CD4-positive, alpha-beta T cell treated with Interleukin-17A for 1 hour (primary cell): ENCODE results near the gene TRIM27.
"Not testable (repeated sequence)": the region's sequence is repeated elsewhere in the genome, so short reads cannot be mapped to it uniquely, and the experiment has no call there.

Experiments
- DNase-seq: peaks from one replicate; pipeline ENCODE4 v3.0.0-alpha.2; 2020

TRIM27 gene

GRCh38 chr6:28895131-28895812 lies 28.5 kb downstream of the TRIM27 start:
- peak; percentile 98 for DNase-seq

GRCh38 chr6:28893172-28893799 lies 30.5 kb downstream of the TRIM27 start:
- DNase-seq, result no peak

DNA sequence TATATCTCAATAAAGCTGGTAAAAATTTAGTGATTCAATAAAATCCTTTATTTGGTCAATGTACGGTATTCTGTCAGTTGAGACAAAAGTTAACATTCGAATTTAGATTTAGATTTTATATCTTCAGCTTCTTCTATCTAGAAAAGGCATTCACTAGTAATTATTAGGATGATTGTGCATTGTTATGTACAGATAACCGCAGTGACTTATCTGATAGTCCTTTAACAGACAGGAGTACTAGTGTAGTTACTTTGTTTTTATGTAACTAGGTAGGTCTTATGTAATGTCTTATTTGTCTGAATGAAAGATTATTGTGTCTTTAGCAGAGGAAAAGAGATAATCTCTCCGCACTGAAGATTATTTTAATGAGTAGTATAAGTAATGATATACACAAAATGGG lies 31.3 kb downstream of the TRIM27 start:
- DNase-seq, result no peak

DNA sequence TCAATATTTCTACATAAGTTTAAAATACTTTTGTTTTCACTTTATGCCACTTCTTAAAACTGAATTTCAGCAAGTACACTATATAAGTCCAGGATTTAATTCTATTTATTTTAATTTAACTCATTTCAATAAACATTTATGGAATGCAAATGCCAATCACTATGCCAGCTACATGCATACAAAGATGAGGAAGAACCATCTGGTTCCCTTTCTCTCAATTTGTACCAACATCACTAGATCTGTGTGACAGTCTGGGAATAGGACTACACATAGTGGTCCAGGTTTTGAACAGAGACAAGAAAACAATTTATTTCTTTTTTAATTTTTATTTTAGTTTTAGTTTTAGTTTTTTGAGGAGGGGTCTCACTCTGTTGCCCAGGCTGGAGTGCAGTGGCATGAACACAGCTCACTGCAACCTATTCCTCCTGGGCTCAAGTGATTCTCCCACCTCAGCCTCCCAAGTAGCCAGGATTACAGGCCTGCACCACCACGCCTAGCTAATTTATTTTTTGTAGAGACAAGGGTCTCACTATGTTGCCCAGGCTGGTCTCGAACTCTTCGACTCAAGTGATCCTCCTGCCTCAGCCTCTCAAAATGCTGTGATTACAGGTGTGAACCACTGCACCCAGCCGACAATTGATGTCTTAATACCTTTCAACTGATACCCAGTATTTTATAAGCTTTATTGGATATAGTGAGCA lies 35.8 kb downstream of the TRIM27 start:
- DNase-seq, result no peak

GRCh38 chr6:28886079-28886439 lies 37.7 kb downstream of the TRIM27 start:
- no peak for DNase-seq

DNA sequence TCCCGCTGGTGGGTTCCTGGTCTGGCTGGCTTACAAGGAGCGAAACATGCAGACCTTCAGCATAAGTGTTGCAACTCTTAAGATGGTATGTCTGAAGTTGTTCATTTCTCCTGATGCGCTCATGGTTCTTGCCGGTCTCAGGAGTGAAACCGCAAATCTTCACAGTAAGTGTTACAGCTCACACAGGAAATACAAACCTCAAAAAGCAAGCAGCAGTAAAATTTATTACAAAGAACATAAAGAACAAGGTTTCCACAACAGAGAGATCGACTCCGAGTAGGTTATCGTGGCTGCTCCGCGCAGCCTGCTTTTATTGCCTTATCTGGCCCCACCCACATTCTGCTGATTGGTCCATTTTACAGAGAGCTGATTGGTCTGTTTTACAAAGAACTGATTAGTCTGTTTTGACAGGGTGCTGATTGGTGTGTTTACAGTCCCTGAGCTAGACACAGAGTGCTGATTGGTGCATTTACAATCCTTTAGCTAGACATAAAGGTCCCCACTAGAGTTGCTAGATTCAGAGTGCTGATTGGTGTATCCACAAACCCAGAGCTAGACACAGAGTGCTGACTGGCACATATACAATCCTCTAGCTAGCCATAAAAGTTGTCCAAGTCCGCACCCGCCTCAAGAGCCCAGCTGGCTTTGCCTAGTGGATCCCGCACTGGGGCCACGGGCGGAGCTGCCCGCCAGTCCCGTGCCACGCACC lies 39.2 kb downstream of the TRIM27 start:
- peak; percentile 93 for DNase-seq

DNA sequence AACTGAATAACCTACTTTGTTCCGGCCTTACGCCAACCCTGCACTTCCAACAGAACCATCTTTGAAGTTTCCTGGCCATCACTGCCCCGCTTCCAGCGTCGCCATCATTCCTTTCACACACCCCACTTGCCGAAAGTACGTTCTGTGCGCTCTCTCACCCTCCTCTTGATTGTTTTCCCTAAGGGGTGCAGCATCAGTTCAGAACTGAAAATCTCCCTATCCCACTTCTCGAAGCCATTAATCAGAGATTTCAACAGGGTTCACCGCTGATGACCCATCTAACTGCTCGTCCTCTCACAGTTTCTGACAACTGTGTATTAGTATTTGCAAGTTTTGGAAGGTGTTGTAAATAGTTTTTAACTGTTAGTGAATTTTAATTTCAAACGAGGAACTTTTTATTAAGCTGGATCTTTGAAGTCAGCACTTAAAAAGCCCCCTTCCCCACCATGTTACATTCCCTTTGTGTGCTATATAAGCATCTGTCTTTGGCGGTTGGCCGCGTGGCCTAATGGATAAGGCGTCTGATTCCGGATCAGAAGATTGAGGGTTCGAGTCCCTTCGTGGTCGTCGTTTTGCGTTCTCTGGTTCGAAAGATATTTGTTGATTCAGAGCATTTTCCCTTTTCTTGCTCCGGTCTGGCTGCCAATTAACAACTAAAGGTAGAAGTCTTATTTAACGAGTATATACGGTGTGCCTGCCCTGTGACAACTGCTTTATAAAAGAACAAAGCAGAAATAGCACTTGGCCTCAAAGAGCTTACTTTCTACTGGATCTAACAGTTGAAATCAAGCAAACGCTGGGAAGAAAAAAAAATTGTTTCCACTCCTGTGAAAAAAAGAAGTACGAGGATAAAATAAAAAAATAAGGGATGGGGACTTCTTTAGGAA lies 42.6 kb downstream of the TRIM27 start:
- peak; percentile 62 for DNase-seq

DNA sequence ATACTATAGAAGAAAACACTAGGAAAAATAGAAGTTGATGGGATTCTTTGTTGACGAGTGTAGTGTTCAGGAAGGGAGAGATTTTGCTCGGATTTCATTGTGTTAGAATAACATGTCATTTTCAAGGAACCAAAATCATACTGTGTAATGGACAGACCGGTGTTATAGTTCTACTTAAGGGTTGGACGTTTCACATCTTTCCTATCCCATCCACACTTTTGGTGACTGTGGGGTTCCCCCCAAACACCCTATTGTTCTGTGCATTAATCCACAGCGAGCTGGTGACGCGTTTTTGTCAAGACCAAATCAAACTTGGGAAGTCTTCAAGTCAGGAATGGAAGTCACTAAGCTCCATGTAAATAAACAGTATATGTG lies 43.3 kb downstream of the TRIM27 start:
- no peak for DNase-seq

DNA sequence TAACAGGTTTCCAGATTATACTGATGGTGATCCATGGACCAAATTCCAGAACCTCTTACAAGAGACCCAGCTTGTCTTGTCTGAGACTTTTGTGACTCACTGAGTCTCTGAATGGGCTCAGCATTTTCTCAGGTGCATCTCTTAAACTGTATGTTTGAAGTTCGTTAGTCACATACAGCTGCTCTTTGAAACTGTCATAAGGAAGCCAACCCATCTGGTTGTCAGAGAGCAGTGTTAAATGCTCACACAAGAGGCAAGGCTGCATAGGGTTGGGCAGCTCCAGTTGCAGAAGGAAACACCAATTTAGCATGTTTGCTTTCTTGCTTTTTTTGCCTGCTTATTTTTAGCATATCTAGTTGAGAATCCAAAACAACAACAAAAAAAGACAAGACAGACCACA lies 47.1 kb downstream of the TRIM27 start:
- DNase-seq, result no peak

- no peak for DNase-seq
Measured at GRCh38 chr6:28875191-28875747, 48.5 kb downstream of the TRIM27 start.

- DNase-seq, result not testable (repeated sequence)
Measured at GRCh38 chr6:28872157-28872817, 51.5 kb downstream of the TRIM27 start.

- no peak for DNase-seq
Measured at GRCh38 chr6:28871335-28872156, 52.2 kb downstream of the TRIM27 start.

DNA sequence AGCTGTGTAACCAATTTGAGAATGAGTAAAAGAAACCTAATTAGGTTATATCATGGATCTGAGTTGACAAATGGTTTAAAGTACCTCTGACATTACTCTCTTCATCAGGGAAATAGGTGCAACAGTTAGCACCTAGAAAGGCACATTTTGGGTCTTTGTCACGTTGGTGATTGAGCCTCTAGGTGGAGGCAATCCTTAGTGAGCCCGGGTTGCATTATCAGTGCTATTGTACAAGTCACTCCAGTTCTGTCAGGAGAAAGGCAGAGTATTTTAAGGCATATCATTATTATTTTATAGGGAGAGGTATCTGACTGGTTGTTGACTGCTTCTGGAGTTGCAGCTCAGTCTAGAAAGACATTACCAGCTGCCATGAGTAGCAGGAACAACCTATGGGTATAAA lies 54.9 kb downstream of the TRIM27 start:
- DNase-seq, result no peak

- DNase-seq, result peak; percentile 61
Measured at GRCh38 chr6:28867086-28867409, 56.7 kb downstream of the TRIM27 start.

DNA sequence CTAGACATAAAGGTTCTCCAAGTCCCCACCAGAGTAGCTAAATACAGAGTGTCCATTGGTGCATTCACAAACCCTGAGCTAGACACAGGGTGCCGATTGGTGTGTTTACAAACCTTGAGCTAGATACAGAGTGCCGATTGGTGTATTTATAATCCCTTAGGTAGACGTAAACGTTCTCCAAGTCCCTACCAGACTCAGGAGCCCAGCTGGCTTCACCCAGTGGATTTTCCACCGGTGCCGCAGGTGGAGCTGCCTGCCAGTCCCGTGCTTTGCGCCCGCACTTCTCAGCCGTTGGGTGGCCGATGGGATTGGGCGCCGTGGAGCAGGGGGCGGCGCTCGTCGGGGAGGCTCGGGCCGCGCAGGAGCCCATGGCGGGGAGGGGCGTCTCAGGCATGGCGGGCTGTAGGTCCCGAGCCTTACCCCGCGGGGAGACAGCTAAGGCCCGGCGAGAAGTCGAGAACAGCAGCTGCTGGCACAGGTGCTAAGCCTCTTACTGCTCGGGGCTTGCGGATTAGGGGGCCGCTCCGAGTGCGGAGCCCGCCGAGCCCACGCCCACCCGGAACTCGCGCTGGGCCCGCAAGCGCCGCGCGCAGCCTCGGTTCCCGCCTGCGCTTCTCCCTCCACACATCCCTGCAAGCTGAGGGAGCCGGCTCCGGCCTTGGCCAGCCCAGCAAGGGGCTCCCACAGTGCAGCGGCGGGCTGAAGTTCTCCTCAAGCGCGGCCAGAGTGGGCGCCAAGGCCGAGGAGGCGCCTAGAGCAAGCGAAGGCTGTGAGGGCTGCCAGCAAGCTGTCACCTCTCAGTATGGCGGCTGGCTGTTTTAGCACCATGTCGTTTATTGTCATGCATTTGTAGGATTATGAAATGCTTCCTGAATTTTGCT lies 57.3 kb downstream of the TRIM27 start:
- DNase-seq, result not testable (repeated sequence)

DNA sequence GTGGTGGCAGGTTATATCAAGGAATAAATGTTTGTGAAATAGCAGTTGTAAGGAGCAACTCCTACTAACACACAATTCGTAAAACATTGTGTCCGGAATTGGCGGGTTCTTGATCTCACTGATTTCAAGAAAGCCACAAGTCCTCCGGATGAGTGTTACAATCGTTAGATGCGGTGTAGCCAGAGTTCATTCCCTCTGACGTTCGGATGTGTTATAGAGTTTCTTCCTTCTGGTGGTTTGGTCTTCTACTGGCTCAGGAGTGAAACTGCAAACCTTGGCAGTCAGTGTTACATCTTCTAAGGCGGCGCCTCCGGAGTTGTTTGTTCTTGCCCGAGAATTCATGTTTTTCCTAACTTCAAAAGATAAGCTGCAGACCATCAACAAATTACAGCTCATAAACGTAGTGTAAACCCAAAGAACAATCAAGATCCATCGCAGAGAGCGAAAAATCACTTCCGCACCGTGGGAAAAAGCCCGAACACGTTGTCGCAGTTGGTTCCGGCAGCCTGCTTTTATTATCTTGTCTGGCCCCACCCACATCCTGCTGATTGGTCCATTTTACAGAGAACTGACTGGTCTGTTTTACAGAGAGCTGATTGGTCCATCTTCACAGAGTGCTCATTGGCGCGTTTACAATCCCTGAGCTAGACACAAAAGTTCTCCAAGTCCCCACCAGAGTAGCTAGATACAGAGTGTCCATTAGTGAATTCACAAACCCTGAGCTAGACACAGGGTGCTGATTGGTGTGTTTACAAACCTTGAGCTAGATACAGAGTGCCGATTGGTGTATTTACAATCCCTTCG lies 58.2 kb downstream of the TRIM27 start:
- peak; percentile 90 for DNase-seq

DNA sequence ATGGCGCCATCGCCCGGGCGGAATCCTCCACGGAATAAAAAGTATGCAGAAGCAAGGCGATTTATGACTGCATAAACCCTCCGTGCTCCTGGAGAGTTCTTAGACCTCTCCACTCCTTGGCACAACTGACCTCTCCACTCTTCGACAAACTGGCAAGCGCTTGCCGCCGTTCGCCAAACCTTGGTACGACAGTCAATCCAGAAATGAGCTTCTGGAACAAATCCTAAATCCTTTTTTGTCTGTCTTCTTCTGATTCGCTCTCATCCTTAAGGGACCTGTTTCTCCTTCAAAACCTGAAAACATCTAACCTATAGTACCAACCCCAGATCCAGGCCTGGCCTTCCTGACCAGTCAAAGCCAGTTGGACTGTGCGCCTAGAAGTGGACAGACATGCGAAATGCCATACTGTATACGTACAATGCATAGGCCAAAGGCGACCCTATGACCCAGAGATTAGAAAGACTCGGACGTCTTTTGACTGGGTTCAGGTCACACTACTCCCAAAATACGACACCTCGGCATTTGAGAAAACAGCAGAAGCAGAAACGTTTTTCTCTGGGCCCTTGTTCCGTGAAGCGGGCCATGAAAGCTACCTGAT lies 59.4 kb downstream of the TRIM27 start:
- DNase-seq, result no peak

DNA sequence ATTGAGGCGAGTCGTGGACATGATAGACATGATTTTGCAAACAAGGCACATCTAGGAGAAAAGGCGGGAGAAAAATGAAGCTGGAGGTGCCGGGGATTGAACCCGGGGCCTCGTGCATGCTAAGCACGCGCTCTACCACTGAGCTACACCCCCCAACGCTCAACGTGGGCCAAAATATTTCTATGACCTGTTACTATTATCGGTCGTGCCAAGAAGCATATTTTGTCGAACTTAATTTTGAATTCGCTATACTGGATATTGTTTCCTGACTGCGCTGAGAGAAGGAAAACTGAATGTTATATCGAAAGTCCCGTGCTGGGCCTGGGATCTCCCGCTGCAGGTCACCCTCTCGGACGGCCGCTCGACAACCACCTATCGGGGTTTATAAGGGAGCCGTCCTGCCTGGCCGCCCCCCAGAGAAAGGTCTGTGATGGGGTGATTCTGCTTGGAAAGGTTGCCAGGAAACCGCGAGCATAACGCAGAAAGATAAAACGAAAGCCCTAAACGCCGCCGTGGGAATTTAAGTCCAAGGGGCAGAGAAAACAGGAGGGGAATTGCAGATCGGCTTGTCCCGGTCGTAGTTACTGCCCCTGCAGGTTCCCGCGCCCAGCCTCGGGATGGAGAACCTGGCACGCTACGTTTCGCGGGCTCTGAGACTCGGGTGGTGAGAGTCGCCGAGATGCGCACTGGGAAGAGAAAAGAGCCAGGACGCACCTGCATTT lies 60.0 kb downstream of the TRIM27 start:
- DNase-seq, result peak; percentile 92
